ENCODE measurements around the gene PTK6. TPM values are rescaled to one million over a fixed set of nuclear protein-coding genes. Genes with fewer than 3 reads are reported as not detected.

Gene PTK6
- total RNA-seq, 1 donor from 2014 or later, result 0.13 TPM

DNA sequence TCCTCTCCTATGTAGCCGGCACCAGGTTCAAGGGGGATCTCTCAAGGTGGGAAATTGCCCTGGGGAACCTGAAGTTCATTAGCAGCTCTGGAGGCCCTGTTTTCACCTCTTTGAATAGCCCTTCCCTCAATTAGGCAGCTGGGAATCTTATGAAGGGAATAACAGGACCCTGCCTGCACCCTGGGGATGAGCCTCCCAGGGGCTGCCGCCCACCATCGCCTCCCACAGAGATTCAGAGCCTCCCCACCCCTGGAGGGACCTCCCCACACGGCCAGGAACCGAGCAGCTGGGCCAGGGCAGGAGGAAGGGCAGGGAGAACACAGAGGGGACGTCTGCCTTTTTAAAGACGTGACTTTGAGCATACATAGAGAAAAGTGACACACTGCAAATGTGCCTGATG is 33.7 kb downstream of the PTK6 start:
- intact Hi-C loops (cut with DNase I), result no loop called here
- DNase-seq (no peak), ATAC-seq (ENCODE audit: poor library complexity) (no peak)

DNA sequence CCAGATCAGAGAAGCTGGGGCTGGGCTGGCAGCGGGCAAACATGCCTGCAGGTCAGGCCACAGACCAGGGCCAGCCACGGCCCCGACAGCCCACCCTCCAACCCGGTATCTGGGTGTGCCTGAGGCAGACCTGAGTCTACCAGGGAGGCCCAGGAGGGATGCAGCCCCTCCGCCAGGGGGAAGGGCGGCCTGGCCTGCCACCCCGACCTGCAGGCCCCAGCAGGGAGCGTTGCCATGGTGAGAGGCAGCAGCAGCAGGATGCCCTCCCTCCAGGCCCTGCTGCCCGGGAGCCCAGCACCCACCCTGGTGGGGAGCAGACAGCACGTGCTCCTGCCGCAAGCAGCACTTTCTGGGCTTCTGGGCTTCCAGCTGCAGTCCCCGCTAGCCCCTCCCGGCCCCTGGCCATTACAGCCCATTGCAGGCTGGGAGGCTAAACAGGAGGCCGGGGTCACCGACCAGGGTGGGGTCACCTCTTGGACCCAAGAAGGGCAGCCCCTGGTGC is 34.5 kb downstream of the PTK6 start:
- DNase-seq, result peak; percentile 42
- intact Hi-C loops (cut with DNase I), result no loop called here
- ATAC-seq (ENCODE audit: poor library complexity), result no peak

DNA sequence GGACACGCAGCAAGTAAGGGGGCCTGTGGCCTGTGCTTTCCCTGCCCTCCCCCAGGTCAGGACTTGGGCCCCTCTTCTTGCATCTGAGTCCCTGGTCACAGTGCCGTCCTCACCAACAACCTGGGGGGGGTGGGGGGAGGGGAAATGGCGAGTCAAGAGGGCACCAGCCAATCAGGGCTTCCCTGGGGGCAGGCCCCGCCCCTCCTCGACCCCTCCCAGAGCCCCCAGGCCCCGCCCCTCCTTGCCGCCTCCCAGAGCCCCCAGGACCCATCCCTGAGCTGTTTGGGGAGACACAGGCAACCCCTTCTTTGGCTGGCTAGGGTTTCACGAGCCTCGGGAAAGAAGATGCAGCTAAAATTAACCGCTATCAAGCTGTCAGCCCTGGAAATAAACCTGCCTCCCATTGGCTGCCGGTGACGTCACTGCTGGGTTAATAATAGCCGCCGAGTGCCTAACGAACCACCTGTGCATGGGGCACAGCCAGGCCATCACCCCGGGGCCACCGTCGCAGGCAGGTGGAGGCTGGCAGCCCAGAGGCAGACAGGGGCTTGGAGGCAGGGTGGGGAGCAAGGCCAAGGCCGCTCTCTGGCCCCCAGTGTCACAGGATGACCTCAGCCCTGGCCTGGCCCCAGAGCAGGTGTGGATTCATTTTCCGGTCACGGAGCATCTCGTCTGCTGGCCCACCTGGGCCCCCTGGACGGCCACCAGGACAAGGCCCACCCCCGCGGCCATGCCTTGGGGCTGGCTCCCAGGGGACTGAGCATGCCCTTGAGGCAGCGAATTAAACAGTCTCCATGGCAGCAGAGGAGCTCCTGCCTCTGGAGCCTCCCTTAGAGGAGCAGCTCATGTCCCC is 35.1 kb downstream of the PTK6 start:
- peak; percentile 65 for ATAC-seq (ENCODE audit: poor library complexity)
- peak; percentile 83 for DNase-seq
- intact Hi-C loops (cut with DNase I), result no loop called here

DNA sequence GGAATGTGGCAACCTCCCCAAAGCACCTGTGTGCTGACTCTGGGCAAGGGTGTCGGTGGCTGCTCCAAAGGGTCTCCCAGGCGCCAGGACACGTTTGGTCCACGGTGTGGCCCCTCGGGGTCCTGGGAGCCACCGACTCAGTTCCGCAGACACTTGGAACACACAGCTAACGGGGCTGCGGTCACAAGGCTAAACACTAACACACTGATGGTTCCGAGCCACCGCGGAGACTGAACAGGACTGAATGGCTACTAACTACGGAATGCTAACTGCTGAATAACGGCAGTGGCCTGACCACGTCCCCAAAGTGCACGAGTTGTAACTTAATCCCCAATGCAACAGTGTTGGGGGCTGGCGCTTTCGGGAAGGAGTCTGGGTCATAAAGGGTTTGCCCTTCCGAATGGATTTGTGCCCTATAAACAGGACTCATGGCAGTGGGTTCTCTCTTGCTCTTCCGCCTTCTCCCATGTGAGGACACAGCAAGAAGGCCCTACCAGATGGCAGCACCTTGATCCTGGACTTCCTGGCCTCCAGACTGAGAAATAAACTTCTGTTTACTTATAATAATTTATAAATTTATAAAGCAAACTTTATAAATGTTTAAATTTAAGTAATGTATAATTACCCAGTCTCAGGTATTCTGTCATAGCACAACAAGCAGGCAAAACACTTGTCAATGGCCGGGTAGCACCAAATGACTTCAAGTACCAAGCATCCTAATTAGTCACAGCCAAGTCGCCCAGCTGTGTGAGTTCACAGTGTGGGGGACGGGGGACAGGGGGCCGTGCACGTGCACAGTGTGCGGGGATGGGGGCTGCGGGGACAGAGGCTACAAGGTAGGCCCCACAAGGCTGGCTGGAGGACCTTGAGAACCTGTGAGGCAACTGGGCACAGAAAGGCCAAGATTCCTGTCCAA is 36.0 kb downstream of the PTK6 start:
- intact Hi-C loops (cut with DNase I), result no loop called here
- DNase-seq, result peak; percentile 40
- no peak for ATAC-seq (ENCODE audit: poor library complexity)

DNA sequence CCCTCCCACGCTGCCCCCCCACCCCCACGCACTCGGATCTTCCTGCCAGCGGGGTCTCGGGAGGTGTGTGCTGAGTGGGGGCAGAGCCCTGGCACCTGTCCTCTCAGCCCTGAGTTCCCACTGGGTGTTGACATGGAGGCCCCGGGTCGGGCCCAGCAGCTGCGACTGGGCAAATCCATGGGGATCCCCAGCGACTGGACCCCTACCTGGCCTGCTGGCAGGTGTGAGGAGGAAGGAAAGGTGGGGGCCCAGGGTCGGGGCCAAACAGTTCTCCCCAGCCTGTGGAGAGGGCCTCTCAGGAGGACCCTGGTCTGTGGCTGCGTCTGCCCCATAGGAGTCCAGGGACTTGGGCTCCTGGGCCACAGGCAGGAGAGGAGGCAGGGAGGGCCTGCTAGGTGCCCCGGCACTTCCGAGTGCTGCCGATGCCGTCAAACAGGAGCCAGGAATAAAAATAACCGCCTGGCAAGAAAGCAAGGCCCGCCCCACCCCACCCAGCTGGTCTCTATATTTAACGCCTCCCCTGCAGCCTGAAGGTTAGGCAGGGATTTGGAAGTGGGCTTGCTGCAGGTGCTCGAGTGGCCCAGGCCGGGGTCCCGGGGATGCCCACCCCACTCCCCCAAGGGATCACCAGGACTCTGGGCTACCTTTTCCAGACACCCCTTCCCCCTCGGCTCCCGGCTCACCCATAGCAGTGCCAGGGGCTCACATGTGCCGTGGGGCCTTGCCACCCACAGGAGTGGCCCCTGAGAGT is 36.9 kb downstream of the PTK6 start:
- intact Hi-C loops (cut with DNase I), result no loop called here
- peak; percentile 40 for ATAC-seq (ENCODE audit: poor library complexity)
- peak; percentile 61 for DNase-seq

DNA sequence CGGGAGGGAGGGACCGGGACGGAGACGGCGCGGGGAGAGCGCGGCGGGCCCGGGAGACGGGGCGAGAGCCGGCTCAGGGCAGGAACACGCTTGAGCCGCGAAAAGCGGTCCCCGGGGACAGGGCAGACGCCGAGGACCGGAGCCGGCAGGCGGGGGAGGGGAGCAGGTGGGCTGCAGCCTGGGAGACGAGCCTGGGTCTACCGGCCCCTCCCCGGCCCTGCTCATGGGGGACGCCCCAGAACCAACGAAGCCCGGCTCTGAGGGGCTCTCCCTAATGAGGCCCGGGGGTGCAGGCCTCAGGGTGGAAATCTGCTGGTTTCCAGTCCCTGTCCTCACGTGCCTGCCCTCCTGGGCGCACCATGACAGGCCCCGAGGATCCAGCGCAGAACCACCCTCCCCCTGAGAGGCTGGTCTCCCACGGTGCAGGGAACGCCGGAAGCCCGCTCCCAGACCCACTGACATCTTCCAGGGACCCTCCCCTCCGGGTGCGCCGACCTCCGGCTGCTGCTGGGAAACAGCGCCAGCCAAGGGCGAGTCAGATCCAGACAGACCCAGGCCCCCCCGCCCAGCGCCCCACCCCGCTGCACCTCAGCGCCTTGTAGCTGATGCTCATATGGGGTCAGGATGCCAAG is 37.7 kb downstream of the PTK6 start:
- ATAC-seq (ENCODE audit: poor library complexity), result no peak
- intact Hi-C loops (cut with DNase I), result no loop called here
- peak; percentile 33 for DNase-seq

DNA sequence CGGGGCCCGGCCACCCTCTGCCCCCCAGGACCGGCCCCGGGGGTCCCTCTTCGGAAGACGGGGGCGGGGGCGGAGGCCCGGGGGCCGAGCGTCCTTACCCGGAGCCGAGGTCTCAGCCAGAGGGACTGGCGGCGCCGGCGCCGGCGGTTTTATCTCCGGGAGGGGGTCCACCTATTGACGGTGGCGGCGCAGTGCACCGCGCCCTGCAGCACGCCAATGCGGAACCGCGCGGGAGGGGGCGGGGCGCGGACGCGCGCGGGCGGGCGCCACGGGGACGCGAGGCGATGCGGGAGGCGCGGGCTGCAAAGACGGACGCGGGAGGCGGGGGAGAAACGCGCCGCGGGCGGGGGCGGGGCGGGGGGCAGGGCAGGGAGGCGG is 38.2 kb downstream of the PTK6 start, which contains the start of gene EEF1A2:
TSS of gene EEF1A2 (minus strand) at position 124 of the 378 bp plus-strand sequence. CDS start 1,320 bp downstream, outside the sequence.
- intact Hi-C loops (cut with DNase I), result no loop called here
- peak; percentile 76 for DNase-seq
- peak; percentile 15 for ATAC-seq (ENCODE audit: poor library complexity)

DNA sequence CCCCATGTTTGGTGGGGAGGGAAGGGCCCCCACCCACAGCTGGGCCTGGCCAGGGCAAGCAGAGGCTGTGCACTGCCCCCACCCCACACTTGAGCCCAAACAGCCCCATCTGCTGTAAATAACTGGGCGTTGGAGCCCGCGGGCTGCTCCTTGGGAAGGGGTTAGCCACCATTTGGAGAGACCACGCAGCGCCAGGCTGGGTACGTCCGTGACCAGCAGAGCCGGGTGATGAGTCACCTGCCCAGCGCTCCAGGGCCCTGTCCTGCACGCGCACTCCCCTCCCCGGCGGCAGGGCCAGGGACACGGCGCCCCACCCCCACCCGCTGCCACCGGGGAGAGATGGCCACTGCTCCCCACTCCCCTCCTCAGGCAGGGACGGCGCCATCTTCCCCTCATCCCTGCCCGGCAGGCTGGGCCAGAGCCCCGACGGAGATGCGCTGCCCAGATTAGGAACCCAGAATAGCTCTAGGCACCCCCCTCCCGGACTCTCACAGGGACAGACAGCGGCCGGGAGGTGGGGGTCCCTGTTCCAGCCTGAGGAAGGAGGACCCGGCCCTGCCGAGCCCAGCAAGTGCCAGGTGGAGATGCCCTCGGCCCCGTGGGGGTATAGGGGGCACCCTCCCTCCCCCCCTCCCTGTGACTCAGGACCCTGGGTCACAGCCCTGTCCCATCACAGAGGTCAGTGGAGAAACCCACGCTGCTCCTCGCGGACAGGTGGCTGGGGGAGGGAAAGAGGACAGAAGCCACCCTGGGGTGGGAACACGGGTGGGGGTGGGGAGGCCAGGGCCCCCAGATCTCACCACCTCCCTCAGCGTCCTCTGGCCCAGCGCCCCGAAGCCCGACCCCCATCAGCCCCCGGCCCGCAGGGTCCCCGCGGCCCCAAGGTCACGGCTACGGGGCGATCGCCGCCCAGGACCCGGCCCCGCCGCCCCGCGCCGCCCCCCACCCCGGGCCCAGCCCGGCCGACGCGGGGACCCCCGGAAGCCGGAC is 38.9 kb downstream of the PTK6 start:
- ATAC-seq (ENCODE audit: poor library complexity) (peak; percentile 44), DNase-seq (peak; percentile 75)
- intact Hi-C loops (cut with DNase I), result no loop called here

DNA sequence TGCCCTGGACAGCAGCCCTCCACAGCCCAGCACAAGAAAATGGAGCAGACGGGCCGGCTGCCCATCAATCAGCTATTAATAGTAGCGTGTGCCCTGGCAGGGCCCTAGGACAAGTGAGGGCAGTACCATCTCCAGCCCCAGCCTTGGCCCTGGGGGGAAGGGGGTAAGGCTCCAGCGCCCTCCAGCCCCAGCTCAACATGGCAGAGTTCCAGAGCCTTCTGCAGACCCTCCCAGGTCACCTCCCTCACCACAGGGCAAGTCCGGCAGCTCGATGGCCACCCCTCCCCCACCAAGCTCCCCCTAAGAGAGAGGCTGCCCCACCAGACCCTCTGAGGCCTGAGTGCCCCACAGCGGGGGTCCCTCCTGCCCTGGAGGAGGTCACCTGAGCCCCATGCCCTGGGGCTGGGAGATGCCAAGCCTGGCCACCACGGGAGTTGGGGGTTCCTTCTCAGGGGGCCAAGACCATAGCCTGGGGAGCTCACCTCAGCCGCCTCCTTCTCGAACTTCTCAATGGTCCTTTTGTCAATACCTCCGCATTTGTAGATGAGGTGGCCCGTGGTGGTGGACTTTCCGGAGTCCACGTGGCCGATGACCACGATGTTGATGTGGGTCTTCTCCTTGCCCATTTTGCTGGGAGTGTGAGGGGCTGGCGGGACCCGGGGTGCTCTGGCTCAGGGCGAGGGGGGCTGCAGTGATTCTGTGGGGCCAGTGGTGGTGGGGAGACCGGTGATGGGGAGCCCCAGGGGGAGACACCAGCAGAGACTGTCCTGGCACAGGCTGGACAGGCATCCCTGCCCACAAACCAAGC is 39.8 kb downstream of the PTK6 start:
- intact Hi-C loops (cut with DNase I), result no loop called here
- peak; percentile 61 for ATAC-seq (ENCODE audit: poor library complexity)
- DNase-seq, result peak; percentile 76

DNA sequence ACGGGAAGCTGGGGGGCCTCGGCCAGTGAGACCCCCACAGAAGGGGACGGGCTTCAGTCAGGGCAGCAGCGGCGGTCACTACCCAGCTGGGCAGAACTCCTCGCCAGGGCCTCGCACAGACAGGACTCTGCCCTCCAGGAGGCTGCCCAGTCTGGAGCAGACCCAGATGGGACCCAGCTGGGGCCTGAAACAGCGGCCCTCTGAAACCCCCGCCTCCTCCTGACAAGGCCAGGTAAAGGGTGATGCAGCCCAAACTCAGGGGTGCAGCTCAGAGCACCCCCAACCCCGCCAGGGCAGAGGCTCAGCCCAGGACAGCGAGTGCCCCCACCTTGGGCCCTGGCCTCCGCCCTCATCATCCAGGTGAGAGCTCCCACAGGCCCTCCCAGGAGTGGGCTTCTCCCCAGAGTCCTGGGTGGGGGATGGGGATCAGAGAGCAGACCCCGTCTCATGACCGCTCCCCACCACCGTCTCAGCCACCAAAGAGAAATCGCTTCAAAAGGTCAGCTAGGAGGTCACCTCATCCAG is 40.5 kb downstream of the PTK6 start:
- DNase-seq (peak; percentile 37), ATAC-seq (ENCODE audit: poor library complexity) (no peak)
- intact Hi-C loops (cut with DNase I), result no loop called here

DNA sequence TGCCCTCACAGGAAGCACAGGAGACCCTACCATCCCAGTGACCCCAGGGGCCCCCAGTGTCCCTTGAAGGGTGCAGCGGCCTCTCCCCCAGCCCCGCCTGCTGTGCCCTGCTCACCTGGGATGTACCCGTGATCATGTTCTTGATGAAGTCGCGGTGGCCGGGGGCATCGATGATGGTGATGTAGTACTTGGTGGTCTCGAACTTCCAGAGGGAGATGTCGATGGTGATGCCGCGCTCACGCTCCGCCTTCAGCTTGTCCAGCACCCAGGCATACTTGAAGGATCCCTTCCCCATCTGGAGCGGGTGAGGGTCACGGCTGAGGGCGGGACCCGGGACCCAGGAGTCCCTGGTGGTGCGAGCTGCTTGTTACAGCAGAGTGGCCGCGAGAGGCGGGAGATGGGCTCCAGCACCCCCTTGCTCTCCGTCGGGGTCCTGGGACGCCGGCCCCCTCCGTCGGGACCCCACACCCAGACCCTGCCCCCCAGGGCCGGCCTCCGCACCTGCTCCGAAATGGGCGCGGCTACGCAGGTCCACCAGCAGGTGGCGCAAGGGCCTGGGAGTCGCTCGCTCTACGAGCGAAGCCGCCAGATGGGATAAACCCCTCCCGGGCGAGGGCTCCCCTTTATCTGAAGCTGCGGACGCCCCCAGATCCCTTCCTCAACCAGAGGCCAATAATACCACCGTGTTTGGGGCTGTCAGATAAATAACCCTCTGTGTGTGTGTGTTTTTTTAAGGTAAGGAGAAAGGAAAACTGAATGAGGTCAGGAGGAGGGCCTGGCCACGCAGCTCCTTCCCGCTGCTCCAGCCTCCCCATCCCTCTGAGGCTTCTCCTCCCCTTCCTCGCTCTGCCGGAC is 41.2 kb downstream of the PTK6 start:
- DNase-seq, result peak; percentile 79
- peak; percentile 46 for ATAC-seq (ENCODE audit: poor library complexity)
- intact Hi-C loops (cut with DNase I), result no loop called here

DNA sequence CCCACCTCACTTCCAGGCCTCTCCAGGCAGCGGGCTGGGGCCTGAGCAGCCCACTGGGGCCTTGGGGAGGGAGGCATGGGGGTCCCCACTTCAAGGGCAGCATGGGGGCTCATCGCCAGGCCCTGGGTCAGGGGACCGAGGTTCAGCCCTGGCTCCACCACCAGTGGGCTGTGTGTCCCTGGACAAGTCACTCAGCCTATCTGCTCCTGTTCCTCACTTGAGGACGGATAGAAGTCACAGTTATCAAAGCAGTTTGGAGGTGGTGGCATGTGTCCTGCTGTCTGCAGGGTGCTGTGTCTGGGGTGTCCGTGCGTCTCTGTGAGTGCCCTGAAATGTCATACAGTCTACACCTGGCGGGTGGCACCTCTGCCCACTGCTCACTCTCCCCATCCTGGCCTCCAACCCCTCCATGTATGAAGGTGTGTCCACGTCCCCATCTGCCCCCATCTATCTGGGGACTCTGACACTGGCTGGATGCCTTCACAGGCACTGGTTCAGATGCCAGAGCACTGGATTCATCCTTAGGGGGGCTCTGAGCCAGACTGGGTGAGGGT is 41.9 kb downstream of the PTK6 start:
- intact Hi-C loops (cut with DNase I), result no loop called here
- no peak for ATAC-seq (ENCODE audit: poor library complexity)
- DNase-seq, result peak; percentile 20

DNA sequence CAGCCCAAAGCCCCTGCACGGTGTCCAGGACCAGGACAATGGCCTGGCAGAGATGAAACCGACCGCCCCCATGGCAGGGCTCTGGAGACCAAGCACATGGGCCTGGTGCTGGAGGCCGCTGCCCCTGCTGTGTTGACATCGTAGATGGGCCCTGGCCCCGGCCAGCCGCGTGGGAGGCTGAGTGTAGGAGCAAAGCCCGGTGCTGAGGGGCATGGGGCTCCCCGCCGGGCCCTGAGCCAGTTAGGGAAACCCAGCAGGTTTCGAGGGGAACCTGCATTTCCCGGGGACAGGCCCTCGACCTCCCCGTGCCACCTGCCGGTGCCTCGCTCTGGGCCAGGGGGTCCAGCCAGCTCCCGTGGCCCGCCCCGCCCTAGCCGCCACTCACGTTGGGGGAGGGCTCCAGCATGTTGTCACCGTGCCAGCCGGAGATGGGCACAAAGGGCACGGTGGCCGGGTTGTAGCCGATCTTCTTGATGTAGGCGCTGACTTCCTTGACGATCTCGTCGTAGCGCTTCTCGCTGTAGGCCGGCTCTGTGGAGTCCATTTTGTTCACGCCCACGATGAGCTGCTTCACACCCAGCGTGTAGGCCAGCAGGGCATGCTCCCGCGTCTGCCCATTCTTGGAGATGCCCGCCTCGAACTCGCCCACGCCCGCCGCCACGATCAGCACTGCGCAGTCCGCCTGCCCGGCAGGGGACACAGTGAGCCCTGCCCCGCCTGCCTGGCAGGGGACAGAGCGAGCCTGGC is 42.6 kb downstream of the PTK6 start:
- DNase-seq (peak; percentile 36), ATAC-seq (ENCODE audit: poor library complexity) (no peak)
- intact Hi-C loops (cut with DNase I), result no loop called here

DNA sequence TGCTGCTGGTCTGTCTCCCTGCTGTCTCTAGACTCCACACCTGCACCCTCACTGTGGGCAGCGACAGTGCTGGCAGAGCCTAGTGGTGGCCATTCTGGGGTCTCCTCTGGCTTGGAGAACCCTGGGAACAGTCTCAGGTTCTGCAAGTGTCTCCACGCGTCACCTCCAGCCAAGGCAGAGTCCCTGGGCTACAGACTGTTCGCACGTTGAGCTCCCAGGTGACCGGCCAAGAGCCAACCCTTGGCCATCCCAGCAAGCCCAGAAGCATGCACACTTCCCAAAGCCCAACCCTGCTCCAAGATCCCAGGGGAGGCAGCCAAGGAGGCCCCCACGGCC is 43.1 kb downstream of the PTK6 start:
- intact Hi-C loops (cut with DNase I), result no loop called here
- ATAC-seq (ENCODE audit: poor library complexity) (no peak), DNase-seq (no peak)
